ENCODE data around the gene RFNG. TPM values are rescaled to one million over a fixed set of nuclear protein-coding genes. Genes with fewer than 3 reads are reported as not detected.

Gene RFNG
- total RNA-seq, 1 donor from 2014 or later: 26.3 TPM

DNA sequence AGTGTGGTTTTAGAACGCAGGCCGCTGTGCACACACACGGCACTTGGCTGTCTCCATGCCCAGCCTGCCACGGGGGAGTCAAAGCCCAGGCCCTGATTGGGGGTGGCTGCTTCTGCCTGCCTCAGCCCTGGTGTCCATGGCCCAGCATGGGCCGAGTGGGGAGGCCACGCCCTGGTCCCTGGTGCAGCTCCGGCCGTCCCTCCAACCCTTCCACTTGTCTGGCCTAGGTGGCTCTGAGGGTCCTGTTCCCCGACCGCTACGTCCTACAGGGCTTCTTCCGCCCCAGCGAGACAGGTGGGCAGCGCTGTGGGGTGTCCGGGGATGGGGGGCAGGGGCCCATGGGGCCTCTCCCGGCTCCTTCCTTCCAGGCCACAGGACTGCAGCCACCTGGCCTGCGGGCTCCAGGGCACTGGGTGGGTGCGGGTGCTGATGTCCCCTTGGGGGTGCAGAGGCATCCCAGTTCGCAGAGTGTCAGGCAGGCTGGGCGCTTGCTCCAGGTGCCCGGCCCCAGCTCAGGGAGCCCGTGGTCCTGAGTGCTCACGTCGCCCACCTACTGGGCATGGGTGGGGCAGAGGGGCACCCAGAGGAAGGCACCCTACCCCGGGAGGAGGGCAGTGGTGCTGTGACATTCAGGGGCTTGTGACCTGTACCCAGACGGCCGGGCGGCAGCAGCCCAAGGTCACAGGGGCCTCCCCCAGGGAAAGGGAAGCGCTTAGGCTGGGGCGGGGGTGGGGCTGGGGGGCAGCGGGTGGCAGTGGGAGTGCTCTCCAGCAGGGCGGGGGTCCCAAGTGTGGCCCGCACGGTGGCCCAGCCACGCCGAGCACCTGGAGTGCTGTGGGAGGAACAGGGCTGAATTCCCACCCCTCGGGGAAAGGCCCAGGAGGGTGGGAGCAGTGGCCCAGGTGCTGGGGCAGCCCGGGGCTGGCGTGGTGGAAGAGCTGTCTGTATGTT lies 40.8 kb downstream of the RFNG start:
- Histone ChIP-seq H3K27me3 (ENCODE audit: control insufficient read depth, insufficient read depth, low read length) (no peaks in the 10 kb centered on the region), H3K36me3 (ENCODE audit: control insufficient read depth, insufficient read depth, low read length) (peaks cover 3% of the 10 kb centered on the region), H3K4me3 (ENCODE audit: low read depth, low read length) (no peak overlapping the region)
- TF ChIP-seq, protein P1, sequence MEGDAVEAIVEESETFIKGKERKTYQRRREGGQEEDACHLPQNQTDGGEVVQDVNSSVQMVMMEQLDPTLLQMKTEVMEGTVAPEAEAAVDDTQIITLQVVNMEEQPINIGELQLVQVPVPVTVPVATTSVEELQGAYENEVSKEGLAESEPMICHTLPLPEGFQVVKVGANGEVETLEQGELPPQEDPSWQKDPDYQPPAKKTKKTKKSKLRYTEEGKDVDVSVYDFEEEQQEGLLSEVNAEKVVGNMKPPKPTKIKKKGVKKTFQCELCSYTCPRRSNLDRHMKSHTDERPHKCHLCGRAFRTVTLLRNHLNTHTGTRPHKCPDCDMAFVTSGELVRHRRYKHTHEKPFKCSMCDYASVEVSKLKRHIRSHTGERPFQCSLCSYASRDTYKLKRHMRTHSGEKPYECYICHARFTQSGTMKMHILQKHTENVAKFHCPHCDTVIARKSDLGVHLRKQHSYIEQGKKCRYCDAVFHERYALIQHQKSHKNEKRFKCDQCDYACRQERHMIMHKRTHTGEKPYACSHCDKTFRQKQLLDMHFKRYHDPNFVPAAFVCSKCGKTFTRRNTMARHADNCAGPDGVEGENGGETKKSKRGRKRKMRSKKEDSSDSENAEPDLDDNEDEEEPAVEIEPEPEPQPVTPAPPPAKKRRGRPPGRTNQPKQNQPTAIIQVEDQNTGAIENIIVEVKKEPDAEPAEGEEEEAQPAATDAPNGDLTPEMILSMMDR (IDR thresholded peaks at IDR 0.05; ENCODE audit: insufficient read depth, low read length, severe bottlenecking): no peak
- FAIRE-seq: no peak
- DNase-seq (ENCODE audit: low read depth): no peak

DNA sequence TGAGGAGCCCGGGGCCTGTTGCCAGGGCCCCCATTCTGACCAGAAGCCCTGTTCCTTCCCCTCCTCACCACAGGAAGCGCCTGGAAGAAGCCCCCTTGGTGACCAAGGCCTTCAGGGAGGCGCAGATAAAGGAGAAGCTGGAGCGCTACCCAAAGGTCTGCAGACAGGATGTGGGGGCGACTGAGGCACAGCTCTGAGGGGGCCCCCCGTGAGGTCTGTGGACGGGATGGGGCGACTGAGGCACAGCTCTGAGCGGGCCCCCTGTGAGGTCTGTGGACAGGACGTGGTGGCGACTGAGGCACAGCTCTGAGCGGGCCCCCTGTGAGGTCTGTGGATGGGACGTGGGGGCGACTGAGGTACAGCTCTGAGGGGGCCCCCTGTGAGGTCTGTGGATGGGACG lies 42.2 kb downstream of the RFNG start:
- Histone ChIP-seq H3K4me3 (ENCODE audit: low read depth, low read length) (no peak overlapping the region), H3K27me3 (ENCODE audit: control insufficient read depth, insufficient read depth, low read length) (no peaks in the 10 kb centered on the region), H3K36me3 (ENCODE audit: control insufficient read depth, insufficient read depth, low read length) (peaks cover 3% of the 10 kb centered on the region)
- FAIRE-seq (no peak), DNase-seq (ENCODE audit: low read depth) (no peak)
- TF ChIP-seq, protein P1 (IDR thresholded peaks at IDR 0.05; ENCODE audit: insufficient read depth, low read length, severe bottlenecking): no peak

DNA sequence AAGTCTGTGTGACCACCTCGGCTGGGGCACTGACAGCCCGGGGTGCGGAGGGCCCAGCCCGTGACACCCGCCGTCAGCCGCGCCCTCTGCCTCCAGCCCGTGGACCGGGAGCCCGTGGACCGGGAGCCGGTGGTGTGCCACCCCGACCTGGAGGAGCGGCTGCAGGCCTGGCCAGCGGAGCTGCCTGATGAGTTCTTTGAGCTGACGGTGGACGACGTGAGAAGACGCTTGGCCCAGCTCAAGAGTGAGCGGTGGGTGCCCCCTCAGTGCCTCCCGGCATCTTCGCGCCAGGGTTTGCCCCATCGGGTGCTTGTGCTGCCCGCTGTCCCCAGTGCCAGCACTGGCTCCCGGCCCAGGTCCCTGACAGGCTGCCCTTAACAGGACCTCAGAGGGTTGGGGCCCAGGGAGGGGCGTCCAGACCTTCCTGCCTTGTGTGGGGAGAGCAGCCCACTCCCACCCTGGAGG lies 42.6 kb downstream of the RFNG start:
- Histone ChIP-seq H3K36me3 (ENCODE audit: control insufficient read depth, insufficient read depth, low read length) (peaks cover 3% of the 10 kb centered on the region), H3K4me3 (ENCODE audit: low read depth, low read length) (no peak overlapping the region), H3K27me3 (ENCODE audit: control insufficient read depth, insufficient read depth, low read length) (no peaks in the 10 kb centered on the region)
- no peak for DNase-seq (ENCODE audit: low read depth)
- TF ChIP-seq, protein P1 (IDR thresholded peaks at IDR 0.05; ENCODE audit: insufficient read depth, low read length, severe bottlenecking): no peak
- FAIRE-seq: no peak

DNA sequence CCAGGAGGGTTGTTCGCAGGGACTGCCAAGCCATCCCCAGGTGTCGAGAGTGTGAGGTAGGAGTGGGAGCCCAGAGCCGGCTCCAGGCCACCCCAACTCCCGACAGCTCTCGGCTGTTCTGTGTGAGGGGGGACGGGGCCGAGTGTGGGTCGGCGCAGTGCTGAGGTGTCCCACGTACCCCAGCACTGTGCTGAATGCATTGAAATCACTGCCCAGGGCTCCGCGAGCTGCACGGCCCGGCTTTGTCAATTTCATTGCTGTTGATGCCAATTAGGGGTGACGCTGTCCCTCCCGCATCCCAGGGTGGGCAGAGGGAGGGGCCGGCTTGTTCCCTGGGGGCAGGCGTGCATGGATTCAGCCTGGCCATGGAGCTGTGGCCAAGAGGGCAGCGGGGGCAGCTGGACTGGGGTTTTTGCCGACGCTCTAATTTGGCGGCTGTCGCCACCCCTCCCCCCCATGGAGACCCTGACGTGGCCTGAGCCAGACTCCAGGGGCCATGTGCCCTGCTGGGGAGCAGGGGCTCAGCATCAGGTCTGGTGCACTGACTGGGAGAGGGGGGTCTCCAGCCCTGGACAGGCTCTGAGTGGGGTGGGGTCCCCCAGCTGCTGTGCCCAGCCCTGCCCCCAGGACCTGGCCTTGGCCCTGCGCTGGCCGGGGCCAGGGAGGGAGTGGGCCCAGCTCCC lies 43.2 kb downstream of the RFNG start:
- peaks cover 3% of the 10 kb centered on the region for H3K36me3 ChIP-seq (ENCODE audit: control insufficient read depth, insufficient read depth, low read length)
- no peaks in the 10 kb centered on the region for H3K27me3 ChIP-seq (ENCODE audit: control insufficient read depth, insufficient read depth, low read length)
- FAIRE-seq (no peak), DNase-seq (ENCODE audit: low read depth) (no peak)
- TF ChIP-seq, protein P1 (IDR thresholded peaks at IDR 0.05; ENCODE audit: insufficient read depth, low read length, severe bottlenecking): no peak
- no peak overlapping the region for H3K4me3 ChIP-seq (ENCODE audit: low read depth, low read length)

- no peak overlapping the region for H3K4me3 ChIP-seq (ENCODE audit: low read depth, low read length)
- peaks cover 3% of the 10 kb centered on the region for H3K36me3 ChIP-seq (ENCODE audit: control insufficient read depth, insufficient read depth, low read length)
- H3K27me3 ChIP-seq (ENCODE audit: control insufficient read depth, insufficient read depth, low read length): no peaks in the 10 kb centered on the region
- FAIRE-seq: no peak
- TF ChIP-seq, protein P1 (IDR thresholded peaks at IDR 0.05; ENCODE audit: insufficient read depth, low read length, severe bottlenecking): no peak
- DNase-seq (ENCODE audit: low read depth): no peak
Observed at GRCh38 chr17:82007495-82008257, 43.9 kb downstream of the RFNG start.
